T-helper 1 cell treated with Interleukin-12 subunit alpha and Interleukin-12 subunit beta and Interleukin-4 antibody, amounts not matched to agents 30 ng/mL and 1 ng/mL, for 36 hours (primary cell): ENCODE results near the gene CTDSP2. TPM values are rescaled to one million over a fixed set of nuclear protein-coding genes. Genes with fewer than 3 reads are reported as not detected.

Experiments
- intact Hi-C: fragments of 100-400 bp; cut with micrococcal nuclease; formaldehyde crosslinking; loops from one replicate; pipeline ENCODE4 v1.15.1; 2024
- total RNA-seq: library from RNA; stranded (reverse); gene quantifications from 2 replicates; pipeline ENCODE4 v1.2.3, GENCODE V29; 2022

CTDSP2 gene
- total RNA-seq, 1 donor from 2014 or later: 136 TPM

- intact Hi-C loops: no loop called here
These were observed 7.5 kb upstream of the CTDSP2 start for GRCh38 chr12:57853864-57854556.

GRCh38 chr12:57852620-57853500, 6.3 kb upstream of the CTDSP2 start:
- intact Hi-C loops: no loop called here

- intact Hi-C loops: no loop called here
These were observed 5.7 kb upstream of the CTDSP2 start for GRCh38 chr12:57852200-57852599.

- intact Hi-C loops: no loop called here
These were observed 5.0 kb upstream of the CTDSP2 start for GRCh38 chr12:57851552-57851951.

DNA sequence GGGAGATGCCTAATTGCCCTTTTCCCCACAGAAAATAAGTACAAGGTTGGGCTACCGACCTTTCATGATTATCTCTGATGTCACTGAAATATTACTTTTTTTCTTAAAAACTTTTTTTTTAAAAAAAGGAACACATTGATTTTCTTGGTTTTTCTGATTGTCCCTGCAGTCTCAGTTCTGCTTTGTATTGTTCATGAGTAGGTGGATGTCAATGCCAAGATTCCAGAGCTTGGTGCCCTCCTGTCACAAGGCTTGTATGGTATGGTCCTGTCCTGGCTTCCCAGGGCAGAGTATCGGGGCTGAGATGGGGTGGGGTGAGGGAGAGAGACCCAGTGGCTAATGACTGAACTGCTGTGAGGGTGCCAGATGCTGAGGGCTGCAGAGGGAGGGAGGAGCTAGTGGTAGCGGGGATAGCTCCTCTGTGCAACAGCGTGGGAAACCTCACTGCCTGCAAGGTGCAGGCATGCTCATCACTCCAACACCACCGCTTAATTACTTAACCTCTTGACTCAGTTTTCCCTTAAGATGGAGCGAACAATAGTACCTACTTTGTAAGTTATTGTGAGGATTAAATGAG, 4.4 kb upstream of the CTDSP2 start:
- intact Hi-C loops: no loop called here

- intact Hi-C loops: loop anchor here (5.0 to 10.0 kb wide), 2 partner anchors 265 to 1747 kb away; partner anchors contain the start of gene PA2G4
These were observed 2.9 kb upstream of the CTDSP2 start for GRCh38 chr12:57849447-57849846.

GRCh38 chr12:57849035-57849434, 2.5 kb upstream of the CTDSP2 start:
- intact Hi-C loops: loop anchor here (5.0 to 10.0 kb wide), 2 partner anchors 264 to 1747 kb away; partner anchors contain the start of gene PA2G4

GRCh38 chr12:57848208-57848607, 1.7 kb upstream of the CTDSP2 start:
- intact Hi-C loops: loop anchor here (5.0 to 10.0 kb wide), 2 partner anchors 263 to 1746 kb away; partner anchors contain the start of gene PA2G4

DNA sequence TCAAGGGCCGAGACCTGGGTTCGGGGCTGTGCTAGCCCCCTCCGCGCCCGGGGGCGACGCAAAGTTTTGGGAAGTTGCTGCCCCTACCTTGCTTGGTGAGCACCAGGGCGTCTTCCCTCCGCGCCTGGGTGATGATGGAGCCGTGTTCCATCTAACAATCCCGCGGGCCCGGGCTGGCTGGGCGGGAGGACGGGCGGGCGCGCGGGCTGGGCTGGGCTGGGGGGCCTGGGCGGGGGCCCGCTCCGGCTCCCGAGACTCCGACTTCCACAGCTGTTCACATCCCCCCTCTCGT, 298 bp downstream of the CTDSP2 start:
- intact Hi-C loops: loop anchor here (1.0 to 10.0 kb wide), 8 partner anchors 8 to 1744 kb away; partner anchors contain the start of genes DDIT3, PA2G4, TSFM and TSPAN31

DNA sequence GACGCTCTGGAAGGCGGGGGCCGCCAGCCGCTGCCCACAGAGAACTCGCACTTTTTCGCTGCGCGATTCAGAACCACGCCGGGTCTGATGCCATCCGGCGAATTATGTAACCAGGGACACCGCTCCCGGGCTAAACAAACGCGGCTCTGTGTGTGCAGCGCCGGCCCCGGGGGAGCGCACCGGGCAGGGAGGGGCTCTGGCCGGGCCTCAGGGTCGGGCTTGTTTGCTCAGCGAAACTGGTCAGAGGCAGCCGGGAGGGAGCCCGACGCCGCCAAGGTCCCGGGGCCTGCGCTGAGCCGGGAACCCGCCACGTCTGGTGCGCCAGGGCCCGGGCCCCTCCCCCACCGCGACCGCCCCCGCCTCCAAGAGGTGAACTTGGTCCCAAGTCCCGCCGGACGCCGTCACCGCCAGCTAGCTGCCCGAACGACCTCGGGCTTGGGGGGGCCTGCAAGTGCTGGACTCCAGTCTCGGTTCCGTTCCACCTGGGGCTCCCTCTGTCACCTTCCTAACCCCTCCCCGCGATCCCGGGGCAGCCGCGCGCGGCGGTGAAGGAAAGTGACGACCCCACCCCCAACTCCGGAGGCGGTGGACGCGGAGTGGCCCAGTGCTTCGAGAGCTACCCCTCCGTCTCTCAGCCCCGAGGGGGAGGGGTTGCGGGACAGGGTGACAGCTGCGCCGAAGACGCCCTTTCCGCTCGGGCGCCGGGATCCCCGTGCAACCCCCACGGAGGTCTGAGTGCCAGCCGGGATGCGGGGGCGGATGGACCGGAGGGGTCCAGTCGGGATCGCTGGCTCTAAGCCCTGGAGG, 848 bp downstream of the CTDSP2 start:
- intact Hi-C loops: loop anchor here (1.0 to 10.0 kb wide), 8 partner anchors 7 to 1743 kb away; partner anchors contain the start of genes DDIT3, PA2G4, TSFM and TSPAN31

GRCh38 chr12:57844709-57845477, 1.6 kb downstream of the CTDSP2 start:
- intact Hi-C loops: loop anchor here (5.0 to 10.0 kb wide), 2 partner anchors 260 to 1743 kb away; partner anchors contain the start of gene PA2G4

DNA sequence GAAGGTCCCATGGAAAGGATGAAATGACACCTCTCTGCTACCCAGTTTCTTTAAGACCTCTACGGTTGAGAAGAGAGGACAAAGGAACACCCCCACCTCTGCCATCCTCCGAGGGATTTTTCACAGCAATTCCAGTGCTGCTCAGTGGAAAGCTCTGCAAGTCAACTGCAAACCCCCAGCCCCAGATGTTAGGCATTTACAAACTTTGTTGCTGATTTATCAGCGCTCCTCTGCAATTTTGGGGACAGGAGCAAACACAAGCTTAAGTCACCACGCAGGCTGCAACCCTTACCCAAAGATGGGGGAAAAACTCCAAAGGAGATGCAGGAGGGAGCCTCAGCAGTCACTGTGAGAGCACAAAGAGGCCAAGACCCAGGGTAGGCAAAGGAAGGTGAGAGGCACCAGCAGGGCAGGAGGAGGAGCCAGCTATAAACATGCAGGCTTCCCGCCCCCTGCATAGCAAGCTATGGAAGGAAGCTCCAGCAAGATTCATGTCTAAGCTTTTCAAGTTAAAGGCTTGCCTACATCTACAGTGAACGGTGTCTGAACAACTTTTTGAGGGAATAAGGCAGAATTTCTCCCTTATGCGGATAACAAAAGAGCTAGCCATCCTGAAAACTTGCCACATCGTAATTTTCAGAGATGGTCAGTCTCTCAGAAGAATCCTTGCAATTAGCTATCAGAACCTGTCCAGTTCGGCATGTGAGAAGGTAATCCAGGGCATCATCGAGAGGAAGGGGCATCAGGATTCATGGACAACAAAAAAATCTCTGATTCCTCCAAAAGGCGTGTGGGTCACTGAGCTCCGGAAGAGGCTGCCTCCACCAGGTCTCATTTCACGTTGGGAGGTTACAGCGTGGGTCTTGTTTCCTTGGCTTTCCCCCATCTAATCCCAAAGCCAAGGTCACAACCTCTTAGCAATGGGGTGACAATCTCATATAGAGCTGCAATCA, 3.9 kb downstream of the CTDSP2 start:
- intact Hi-C loops: loop anchor here (10.0 kb wide), 1 partner anchor 258 kb away; no protein-coding TSS in a partner anchor

DNA sequence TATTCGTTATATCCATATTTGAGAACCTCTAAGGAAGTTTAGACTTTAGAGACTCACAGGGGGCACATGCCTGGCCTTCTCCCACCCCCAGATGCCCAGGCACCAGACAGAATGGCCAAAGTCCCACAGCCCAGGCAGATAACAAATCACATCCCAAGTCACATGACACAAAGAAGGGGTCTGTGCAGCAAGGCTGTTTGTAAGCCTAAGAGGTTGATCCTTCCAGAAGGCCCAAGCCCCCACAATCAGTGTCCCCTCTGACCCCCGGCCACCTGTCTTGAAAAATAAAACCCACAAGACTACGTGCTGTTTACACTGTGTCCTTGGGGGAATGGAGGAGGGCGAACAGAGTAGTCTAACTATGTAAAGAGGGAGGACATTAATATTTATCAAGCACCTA, 5.1 kb downstream of the CTDSP2 start:
- intact Hi-C loops: loop anchor here (10.0 kb wide), 1 partner anchor 257 kb away; no protein-coding TSS in a partner anchor

GRCh38 chr12:57840726-57841125, 5.8 kb downstream of the CTDSP2 start:
- intact Hi-C loops: loop anchor here (10.0 kb wide), 1 partner anchor 256 kb away; no protein-coding TSS in a partner anchor

GRCh38 chr12:57839996-57840395, 6.5 kb downstream of the CTDSP2 start:
- intact Hi-C loops: loop anchor here (2.0 to 10.0 kb wide), 3 partner anchors 57 to 255 kb away; partner anchors contain the start of gene TSFM

DNA sequence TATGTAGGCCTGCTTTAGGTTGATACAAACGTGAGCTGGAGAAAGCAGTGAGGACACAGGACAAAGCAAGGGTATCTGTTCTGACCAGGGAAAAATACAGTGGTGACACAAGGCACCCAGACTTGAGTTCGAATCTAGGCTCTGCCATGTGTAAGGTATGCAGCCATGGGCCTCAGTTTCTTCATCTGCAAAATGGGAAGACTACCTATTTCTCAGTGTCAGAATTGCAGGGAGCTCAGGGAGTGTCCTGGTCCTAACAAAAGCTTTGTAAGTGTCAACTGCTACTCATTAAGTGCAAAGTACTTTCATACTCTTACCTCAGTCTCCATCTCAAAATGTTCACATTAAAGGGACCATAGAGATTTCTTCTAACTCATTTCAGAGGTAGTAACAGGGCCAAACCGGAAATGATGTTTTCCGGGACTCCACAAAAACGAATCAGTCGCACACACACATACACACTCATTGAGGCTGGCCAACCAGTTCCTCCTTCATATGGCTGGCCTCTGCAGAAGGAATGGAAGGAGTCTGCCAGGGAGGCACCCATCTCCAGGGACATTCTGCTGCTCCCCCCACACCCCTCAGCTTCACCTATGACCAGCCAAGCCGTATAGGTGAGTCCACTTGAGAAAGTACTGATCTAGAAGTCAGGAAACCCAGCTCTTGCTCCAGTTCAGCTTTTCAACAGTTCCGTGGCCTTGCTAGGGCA, 7.8 kb downstream of the CTDSP2 start:
- intact Hi-C loops: loop anchor here (1.0 to 2.0 kb wide), 3 partner anchors 8 to 82 kb away; partner anchors contain the start of genes CTDSP2 and TSFM

GRCh38 chr12:57837864-57838562, 8.5 kb downstream of the CTDSP2 start:
- intact Hi-C loops: loop anchor here (1.0 to 2.0 kb wide), 3 partner anchors 8 to 81 kb away; partner anchors contain the start of genes CTDSP2 and TSFM
